ENCODE data around the gene RPS6KL1.

Gene RPS6KL1

DNA sequence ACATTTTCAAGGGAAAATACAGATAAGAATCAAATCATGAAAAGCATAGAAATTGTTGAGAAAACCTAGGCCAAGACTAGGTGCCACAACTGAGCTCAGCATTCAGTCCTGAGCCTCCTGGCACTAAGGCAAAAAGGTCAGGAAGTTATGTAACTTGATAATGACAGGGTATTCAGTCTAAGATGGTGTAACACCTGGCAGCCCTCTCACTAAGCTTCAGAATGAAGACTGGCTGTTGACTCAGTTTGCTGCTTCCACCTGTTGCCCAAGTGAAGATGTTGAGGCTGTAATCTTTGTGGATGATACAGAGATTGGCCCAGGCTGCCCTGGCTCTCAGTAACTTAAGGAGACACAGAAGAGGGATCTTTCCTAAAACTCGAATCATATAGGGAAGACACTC is 66.7 kb downstream of the RPS6KL1 start:
- DNase-seq (ENCODE audit: low read depth, low spot score): no peak

DNA sequence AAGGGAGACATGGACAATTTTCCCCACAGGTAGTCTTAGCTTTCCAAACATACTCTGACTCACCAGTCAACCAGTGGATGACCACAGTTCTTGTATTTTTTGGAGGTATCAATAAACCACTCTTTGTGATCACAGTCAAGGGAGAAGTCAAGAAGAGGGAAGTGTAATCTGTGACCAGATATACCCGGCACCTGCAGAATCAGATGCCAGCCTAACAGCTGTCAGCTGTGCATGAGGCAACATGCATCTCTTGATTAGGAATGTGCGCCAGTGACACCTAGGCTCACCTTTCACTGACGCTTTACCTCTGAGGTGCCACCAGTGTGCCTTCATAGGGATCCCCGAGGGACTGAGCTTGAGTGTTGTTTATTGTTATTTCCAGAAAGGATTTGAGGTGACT is 67.1 kb downstream of the RPS6KL1 start:
- no peak for DNase-seq (ENCODE audit: low read depth, low spot score)

DNA sequence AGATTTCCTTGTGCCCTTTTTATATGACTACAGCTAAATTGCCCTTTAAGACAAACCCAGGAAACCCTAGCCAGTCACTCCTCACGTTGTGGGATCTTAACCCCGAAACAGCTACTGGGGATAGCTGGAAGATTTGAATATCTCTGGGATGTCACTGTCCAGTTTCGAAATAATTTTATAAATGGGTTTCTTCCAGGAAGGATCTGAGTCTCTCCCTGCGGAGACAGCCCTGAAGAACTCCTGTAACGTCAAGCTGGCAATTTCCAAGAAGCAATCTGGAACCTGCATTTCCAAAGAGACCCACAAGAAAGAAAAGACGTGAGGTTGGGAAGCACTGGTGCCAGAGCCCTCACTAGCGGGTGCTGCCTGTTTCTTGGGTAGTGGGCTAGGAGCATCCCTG is 68.0 kb downstream of the RPS6KL1 start:
- no peak for DNase-seq (ENCODE audit: low read depth, low spot score)

All from brain pericyte (primary cell).